H54 (cell line): ENCODE measurements around the gene SLC6A7.

Experiments used
- DNase-seq: peaks from one replicate; pipeline ENCODE4 v3.0.0; 2011; ENCODE audit warnings: low spot score, mixed read lengths; ENCODE audit not compliant: insufficient read length
- FAIRE-seq: peaks from 3 replicates; lab custom pipeline; 2011; peaks lifted over from hg19 to GRCh38; lab: Jason Lieb, UNC
- POLR2A ChIP-seq: IDR thresholded peaks from 2 replicates; pipeline ENCODE4 v1.6.1; 2011; ENCODE audit warnings: low read depth, mild to moderate bottlenecking, low read length

SLC6A7 gene

GRCh38 chr5:150203832-150204589, 14.1 kb downstream of the SLC6A7 start:
- FAIRE-seq (no peak), DNase-seq (no peak)
- no peak for TF ChIP-seq POLR2A

- FAIRE-seq (no peak), DNase-seq (no peak)
- TF ChIP-seq POLR2A = no peak
Observed at GRCh38 chr5:150204590-150204960, 14.7 kb downstream of the SLC6A7 start.

GRCh38 chr5:150206098-150206778, 16.4 kb downstream of the SLC6A7 start:
- no peak for DNase-seq
- no peak for TF ChIP-seq POLR2A
- no peak for FAIRE-seq

GRCh38 chr5:150206779-150207115, 16.9 kb downstream of the SLC6A7 start:
- no peak for TF ChIP-seq POLR2A
- DNase-seq = no peak
- FAIRE-seq = no peak

- TF ChIP-seq POLR2A = no peak
- FAIRE-seq (no peak), DNase-seq (peak; percentile 92)
Observed at GRCh38 chr5:150208187-150209098, 18.6 kb downstream of the SLC6A7 start.

GRCh38 chr5:150209099-150209635, 19.3 kb downstream of the SLC6A7 start:
- no peak for TF ChIP-seq POLR2A
- FAIRE-seq (no peak), DNase-seq (peak; percentile 94)

- TF ChIP-seq POLR2A = no peak
- no peak for FAIRE-seq
- DNase-seq = no peak
Observed at GRCh38 chr5:150210644-150211043, 20.8 kb downstream of the SLC6A7 start.

GRCh38 chr5:150211156-150212030, 21.5 kb downstream of the SLC6A7 start:
- FAIRE-seq (no peak), DNase-seq (no peak)
- no peak for TF ChIP-seq POLR2A

- no peak for TF ChIP-seq POLR2A
- FAIRE-seq (no peak), DNase-seq (no peak)
Observed at GRCh38 chr5:150213530-150213929, 23.7 kb downstream of the SLC6A7 start.

- no peak for TF ChIP-seq POLR2A
- DNase-seq = no peak
- no peak for FAIRE-seq
Observed at GRCh38 chr5:150214289-150214688, 24.4 kb downstream of the SLC6A7 start.

GRCh38 chr5:150215979-150216944, 26.4 kb downstream of the SLC6A7 start:
- no peak for FAIRE-seq
- no peak for TF ChIP-seq POLR2A
- no peak for DNase-seq

- no peak for TF ChIP-seq POLR2A
- FAIRE-seq (no peak), DNase-seq (no peak)
Observed at GRCh38 chr5:150217038-150217437, 27.2 kb downstream of the SLC6A7 start.
